HepG2 (cell line): ENCODE data around the gene SMIM38. TPM values are rescaled to one million over a fixed set of nuclear protein-coding genes. Genes with fewer than 3 reads are reported as not detected.

Source experiments
- ATAC-seq: fragments of 200-7000 bp; cut with Tn5 transposase; 3 replicates; pipeline ENCODE4 v1.9.1; 2020; ENCODE audit warnings: mild to moderate bottlenecking, moderate library complexity
- BruUV-seq: library from RNA; stranded (reverse); fragments of 400-500 nt; replicated peaks from 2 replicates; lab custom pipeline; 2021; lab: Mats Ljungman, UMichigan
- CTCF ChIA-PET: fragments of 300-600 bp; formaldehyde crosslinking; extraction: SDS; loops from one replicate; lab custom pipeline; 2021; ENCODE audit warnings: low total read pairs, inconsistent platforms, low intra/inter-chr PET ratio; lab: Yijun Ruan, JAX
- POLR2A ChIA-PET: fragments of 350-600 bp; sonication (Branson Sonifier 250); formaldehyde crosslinking; loops from one replicate; lab custom pipeline; 2020; ENCODE audit warnings: antibody characterized with exemption, inconsistent platforms; lab: Yijun Ruan, JAX
- DNase-seq: peaks from one replicate; pipeline ENCODE4 v3.0.0-alpha.2; 2015; ENCODE audit warnings: low spot score
- FAIRE-seq: peaks from 3 replicates; lab custom pipeline; 2011; peaks lifted over from hg19 to GRCh38; lab: Jason Lieb, UNC
- H2AFZ ChIP-seq: one replicate; pipeline ENCODE4 v1.6.1; 2011; ENCODE audit warnings: low read length, inconsistent platforms
- H3K27ac ChIP-seq: fragments of 300-600 bp; 3 replicates; pipeline ENCODE4 v1.8.0; 2011; ENCODE audit warnings: mixed run types, mild to moderate bottlenecking, mixed read lengths, low read length, inconsistent platforms; ENCODE audit not compliant: insufficient read depth; ENCODE audit errors: extremely low read length
- H3K27me3 ChIP-seq, 2 experiments: fragments of 200-600 bp in 1 of 2; 2 replicates in 1 of 2; 3 replicates in 1 of 2; pipeline versions ENCODE4 v1.6.0 to v1.8.0; 2011; ENCODE audit warnings: low read length in 2 of 2, mild to moderate bottlenecking in 2 of 2, moderate library complexity in 2 of 2, inconsistent platforms in 1 of 2; ENCODE audit not compliant: insufficient read depth in 2 of 2, control insufficient read depth in 1 of 2
- H3K36me3 ChIP-seq, 2 experiments: fragments of 200-600 bp in 1 of 2; replicated peaks in 1 of 2; 2 replicates in 1 of 2; 3 replicates in 1 of 2; pipeline versions ENCODE4 v1.5.1 to v1.8.0; 2011; ENCODE audit warnings: low read length in 2 of 2, inconsistent platforms in 1 of 2; ENCODE audit not compliant: insufficient read depth in 2 of 2, control insufficient read depth in 1 of 2
- H3K4me1 ChIP-seq: 2 replicates; pipeline ENCODE4 v1.5.1; 2012; ENCODE audit warnings: low read length, inconsistent platforms; ENCODE audit not compliant: insufficient read depth
- H3K4me2 ChIP-seq: 2 replicates; pipeline ENCODE4 v1.6.0; 2011; ENCODE audit warnings: low read depth, low read length, inconsistent platforms
- H3K4me3 ChIP-seq, 3 experiments: fragments of 200-600 bp in 1 of 3; sonication (generic), shearing (Covaris generic) in 1 of 3; replicated peaks in 1 of 3; 2 replicates each; pipeline ENCODE4 v1.5.1; 2011 to 2016; ENCODE audit warnings: low read length in 3 of 3, inconsistent platforms in 2 of 3, low read depth in 2 of 3, mild to moderate bottlenecking in 2 of 3, control low read depth in 1 of 3, mixed read lengths in 1 of 3; ENCODE audit not compliant: insufficient read depth in 1 of 3
- H3K79me2 ChIP-seq: one replicate; pipeline ENCODE4 v1.6.1; 2011; ENCODE audit warnings: low read length, inconsistent platforms; ENCODE audit not compliant: insufficient read depth
- H3K9ac ChIP-seq: 2 replicates; pipeline ENCODE4 v1.6.0; 2011; ENCODE audit warnings: mild to moderate bottlenecking, low read depth, low read length, inconsistent platforms; ENCODE audit not compliant: insufficient read depth
- H3K9me3 ChIP-seq: 2 replicates; pipeline ENCODE4 v1.5.1; 2012; ENCODE audit warnings: mild to moderate bottlenecking, low read length
- H4K20me1 ChIP-seq: 2 replicates; pipeline ENCODE4 v1.6.0; 2011; ENCODE audit warnings: inconsistent platforms, mild to moderate bottlenecking, low read length, moderate library complexity; ENCODE audit not compliant: insufficient read depth
- HMG20B ChIP-seq: conservative IDR thresholded peaks from 2 replicates; pipeline ENCODE4 v1.6.1; 2016; ENCODE audit warnings: missing genetic modification reagents, missing compliant biosample characterization
- POLR2G ChIP-seq: fragments of 200-400 bp; formaldehyde crosslinking; IDR thresholded peaks from 2 replicates; pipeline ENCODE4 v1.6.1; 2018; ENCODE audit warnings: mild to moderate bottlenecking, low read depth, low read length, moderate library complexity
- ZNF510 ChIP-seq: sonication (generic); formaldehyde crosslinking; IDR thresholded peaks from 2 replicates; pipeline ENCODE4 v1.4.0; 2020; ENCODE audit warnings: low read depth, mild to moderate bottlenecking, missing genetic modification reagents
- WGBS: methylation state at CpG from one replicate; pipeline ENCODE4 v1.1.6; 2017; ENCODE audit warnings: low lambda C conversion rate; 5-methylcytosine and 5-hydroxymethylcytosine counted together
- in situ Hi-C: cut with HindIII; loops from 2 replicates; pipeline ENCODE4 v1.10.0; 2017; ENCODE audit warnings: low pct_unique_long_range_greater_than_20kb; ENCODE audit not compliant: extremely low pct_ligation_motif_present
- intact Hi-C: fragments of 100-400 bp; cut with micrococcal nuclease; formaldehyde crosslinking; loops from one replicate; pipeline ENCODE4 v1.10.0; 2022; ENCODE audit not compliant: unreplicated experiment
- polyA plus RNA-seq, 8 experiments: library from polyadenylated mRNA; depleted of rRNA in 3 of 8; stranded (reverse) in 7 of 8; unstranded in 1 of 8; fragments of >200 nt; fragmentation: Illumina TruSeq in 4 of 8; extraction: Trizol in 4 of 8; gene quantifications; 2 replicates each; pipeline versions ENCODE4 v1.2.1 to v1.2.3, GENCODE V29; 2011 to 2016; ENCODE audit warnings: low read depth in 4 of 8, missing spikeins in 1 of 8, mixed read lengths in 1 of 8; ENCODE audit not compliant: insufficient read depth in 1 of 8
- total RNA-seq, 5 experiments: library from RNA; depleted of rRNA; stranded (reverse); fragments of >200 nt; fragmentation: Illumina TruSeq; extraction: Trizol; gene quantifications; 2 replicates each; pipeline ENCODE4 v1.2.3, GENCODE V29; 2016; ENCODE audit warnings: low read depth in 1 of 5
- TF ChIP-seq, protein P1 (sequence below): sonication (generic); formaldehyde crosslinking; IDR thresholded peaks from 2 replicates; pipeline ENCODE4 v1.4.0; 2020; ENCODE audit warnings: missing genetic modification reagents, borderline replicate concordance
- TF ChIP-seq, protein P2 (sequence below): sonication (generic); formaldehyde crosslinking; IDR thresholded peaks from 2 replicates; pipeline ENCODE4 v1.4.0; 2020; ENCODE audit warnings: missing genetic modification reagents

SMIM38 gene
- total and polyA plus RNA-seq, 2 of the 13 experiments (the other 11 are each of a cell fraction or from before 2014, with no cell fraction given) = 0.30 to 0.40 TPM

DNA sequence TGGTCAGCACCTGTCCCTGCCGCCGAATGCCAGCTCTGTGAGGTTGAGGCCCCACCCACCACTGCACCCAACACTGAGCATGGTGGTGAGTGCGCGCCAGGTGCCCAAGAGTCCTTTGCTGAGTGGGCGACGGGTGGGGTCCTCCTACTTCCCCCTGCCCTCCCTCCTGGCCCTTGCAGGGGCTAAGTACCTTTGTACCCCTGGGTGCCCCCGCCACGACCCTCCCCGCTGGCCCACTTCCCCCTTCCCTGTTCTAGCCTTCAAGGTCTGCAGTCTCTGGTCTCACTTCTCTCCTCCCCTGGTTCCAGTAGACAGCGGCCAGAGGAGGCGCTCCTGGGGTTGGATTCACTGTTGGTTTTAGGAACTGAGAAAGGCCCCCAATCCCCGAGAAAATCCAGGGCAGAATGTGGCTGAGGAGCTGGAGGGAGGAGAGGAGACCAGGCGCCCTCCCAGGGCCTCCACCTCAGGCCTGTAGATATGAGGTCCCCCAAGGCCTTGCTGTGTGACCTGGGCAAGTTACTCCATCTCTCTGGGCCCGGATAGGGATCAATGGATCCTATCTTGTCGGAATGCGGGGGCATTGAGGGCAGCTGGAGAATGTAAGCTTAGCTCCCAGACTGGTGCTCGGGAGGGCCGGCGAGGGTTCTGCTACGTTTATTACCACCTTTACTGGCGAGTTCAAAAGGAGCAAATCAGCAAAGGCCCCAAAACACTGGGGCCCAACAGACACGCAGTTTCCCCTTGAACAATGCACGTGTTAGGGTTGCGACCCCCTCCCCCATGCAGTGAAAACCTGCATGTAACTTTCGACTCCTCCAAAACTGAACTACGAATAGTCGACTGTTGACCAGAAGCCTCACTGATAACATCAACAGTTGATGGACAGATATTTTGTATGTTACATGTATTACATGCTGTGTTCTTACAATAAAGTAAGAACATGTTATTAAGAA is 31.9 kb upstream of the SMIM38 start (continued):
- TF ChIP-seq, protein P1, sequence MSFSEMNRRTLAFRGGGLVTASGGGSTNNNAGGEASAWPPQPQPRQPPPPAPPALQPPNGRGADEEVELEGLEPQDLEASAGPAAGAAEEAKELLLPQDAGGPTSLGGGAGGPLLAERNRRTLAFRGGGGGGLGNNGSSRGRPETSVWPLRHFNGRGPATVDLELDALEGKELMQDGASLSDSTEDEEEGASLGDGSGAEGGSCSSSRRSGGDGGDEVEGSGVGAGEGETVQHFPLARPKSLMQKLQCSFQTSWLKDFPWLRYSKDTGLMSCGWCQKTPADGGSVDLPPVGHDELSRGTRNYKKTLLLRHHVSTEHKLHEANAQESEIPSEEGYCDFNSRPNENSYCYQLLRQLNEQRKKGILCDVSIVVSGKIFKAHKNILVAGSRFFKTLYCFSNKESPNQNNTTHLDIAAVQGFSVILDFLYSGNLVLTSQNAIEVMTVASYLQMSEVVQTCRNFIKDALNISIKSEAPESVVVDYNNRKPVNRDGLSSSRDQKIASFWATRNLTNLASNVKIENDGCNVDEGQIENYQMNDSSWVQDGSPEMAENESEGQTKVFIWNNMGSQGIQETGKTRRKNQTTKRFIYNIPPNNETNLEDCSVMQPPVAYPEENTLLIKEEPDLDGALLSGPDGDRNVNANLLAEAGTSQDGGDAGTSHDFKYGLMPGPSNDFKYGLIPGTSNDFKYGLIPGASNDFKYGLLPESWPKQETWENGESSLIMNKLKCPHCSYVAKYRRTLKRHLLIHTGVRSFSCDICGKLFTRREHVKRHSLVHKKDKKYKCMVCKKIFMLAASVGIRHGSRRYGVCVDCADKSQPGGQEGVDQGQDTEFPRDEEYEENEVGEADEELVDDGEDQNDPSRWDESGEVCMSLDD (CRISPR knock-in tag) = no peak

DNA sequence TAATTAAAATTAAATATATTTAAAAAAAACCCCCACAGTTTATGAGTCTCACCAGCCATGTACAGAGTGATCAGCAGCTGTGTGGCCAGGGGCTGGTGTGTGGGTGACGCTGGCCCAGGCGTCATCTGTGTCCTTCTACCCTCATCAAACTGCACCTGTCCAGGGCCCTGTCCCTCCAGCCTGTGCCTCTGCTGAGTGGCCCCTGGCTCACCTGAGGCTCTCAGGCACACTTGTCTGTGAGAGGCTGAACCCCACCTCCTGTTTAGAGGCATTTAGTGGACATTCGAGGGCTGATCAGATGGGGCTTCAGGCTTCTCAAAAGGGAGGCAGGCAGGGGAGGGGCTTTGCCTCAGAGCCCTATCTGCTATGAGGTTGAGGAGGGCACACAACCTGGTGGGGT is 29.9 kb upstream of the SMIM38 start:
- peaks cover 24% of the 10 kb centered on the region for H3K4me1 ChIP-seq
- in situ Hi-C loops (loop anchor here (10.0 kb wide), 1 partner anchor 169 kb away; the partner anchor contains the start of gene MYEOV), intact Hi-C loops (no loop called here)
- no peak for FAIRE-seq
- no peak overlapping the region for H3K4me3 ChIP-seq
- H3K4me2 ChIP-seq = no peak overlapping the region
- TF ChIP-seq ZNF510 (CRISPR knock-in tag) (no peak), HMG20B (CRISPR knock-in tag) (no peak), POLR2G (no peak)
- TF ChIP-seq, protein P2, sequence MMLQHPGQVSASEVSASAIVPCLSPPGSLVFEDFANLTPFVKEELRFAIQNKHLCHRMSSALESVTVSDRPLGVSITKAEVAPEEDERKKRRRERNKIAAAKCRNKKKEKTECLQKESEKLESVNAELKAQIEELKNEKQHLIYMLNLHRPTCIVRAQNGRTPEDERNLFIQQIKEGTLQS (CRISPR knock-in tag) = no peak
- no peaks in the 10 kb centered on the region for H3K36me3 ChIP-seq
- H3K9ac ChIP-seq = no peak overlapping the region
- no TSS peak for BruUV-seq
- H2AFZ ChIP-seq = no peak overlapping the region
- peaks cover 2% of the 10 kb centered on the region in 2 experiments; a peak in 1 of 5 replicates for H3K27me3 ChIP-seq
- WGBS = 69% methylated on average over 3 of the region's 3 CpGs
- no peak for DNase-seq
- ChIA-PET POLR2A (no interaction called here), CTCF (no interaction called here)
- no peaks in the 10 kb centered on the region; the same call in 1 of the 2 replicates for H4K20me1 ChIP-seq
- no peak overlapping the region for H3K27ac ChIP-seq
- H3K79me2 ChIP-seq = no peaks in the 10 kb centered on the region
- no peaks in the 10 kb centered on the region for H3K9me3 ChIP-seq
- ATAC-seq = no peak
